ENCODE measurements around the gene PPP6R2. TPM values are rescaled to one million over a fixed set of nuclear protein-coding genes. Genes with fewer than 3 reads are reported as not detected.

Gene PPP6R2
- total and polyA plus RNA-seq, 2 of the 4 experiments (the other 2 are of a cell fraction), result 49.2 to 51.6 TPM

- no peak for TF ChIP-seq CTCF (conservative IDR thresholded peaks at IDR 0.05; ENCODE audit: low read depth, low read length)
- no peak for TF ChIP-seq MXI1 (IDR thresholded peaks at IDR 0.05; ENCODE audit: borderline replicate concordance, low read depth, low read length)
Measured at GRCh38 chr22:50325444-50326224, 17.5 kb upstream of the PPP6R2 start (continued).
